Right cardiac atrium (tissue), 5 donors: ENCODE results near the gene PIK3AP1. TPM values are rescaled to one million over a fixed set of nuclear protein-coding genes. Genes with fewer than 3 reads are reported as not detected.
A peak's percentile ranks its signal among the peaks of the same experiment; 100 is the strongest.

Experiments used
- ATAC-seq, 2 donors: fragments of 200-7000 bp; cut with Tn5 transposase; one replicate each; pipeline versions ENCODE4 v1.8.0 to v1.9.1; 2020; ENCODE audit warnings: moderate library complexity in 2 of 2, mild to moderate bottlenecking in 1 of 2
- DNase-seq, 3 donors: peaks; one replicate each; pipeline ENCODE4 v3.0.0-alpha.2; 2020
- H3K27ac ChIP-seq: one replicate; pipeline ENCODE4 v1.5.1; 2013; ENCODE audit warnings: mild to moderate bottlenecking, low read length, control low read depth, moderate library complexity
- H3K27me3 ChIP-seq: one replicate; pipeline ENCODE4 v1.6.1; 2013; ENCODE audit not compliant: control insufficient read depth, insufficient read depth
- H3K4me1 ChIP-seq: one replicate; pipeline ENCODE4 v1.6.1; 2013; ENCODE audit warnings: low read length; ENCODE audit not compliant: control insufficient read depth, insufficient read depth
- H3K4me3 ChIP-seq: one replicate; pipeline ENCODE4 v1.5.1; 2013; ENCODE audit warnings: low read length, control low read depth
- H3K9me3 ChIP-seq: one replicate; pipeline ENCODE4 v1.6.1; 2013; ENCODE audit warnings: low read length; ENCODE audit not compliant: control insufficient read depth
- WGBS: extraction: QIAGEN DNeasy Blood & Tissue Kit; methylation state at CpG from one replicate; pipeline ENCODE4 v1.1.7; 2013; 5-methylcytosine and 5-hydroxymethylcytosine counted together
- intact Hi-C, 4 donors: fragments of 100-400 bp; cut with DNase I; formaldehyde crosslinking; loops; one replicate each; pipeline versions ENCODE4 v1.11.0 to v1.14.0; 2022 to 2023
- polyA plus RNA-seq: library from polyadenylated mRNA; stranded (reverse); fragments of 200-250 nt; gene quantifications from one replicate; pipeline ENCODE4 v1.2.3, GENCODE V29; 2013
- total RNA-seq, 4 donors: library from RNA; stranded (reverse); fragmentation: NEBNext Ultra II Directional; extraction: Animal tissue kit (Norgen Biotek cat#: 25700); gene quantifications; one replicate each; pipeline ENCODE4 v1.2.1, GENCODE V29; 2021
- donor health status: healthy with polysubstance abuse.
- donor health status: DM: no; HTN: yes; CAD: no.
- donor health status: DM: no; HTN: no; CAD: no.
- donor health status: DM: no; HTN: yes; CAD: no; lungs with severe emphysema.
- donor health status: DM: yes; HTN: yes; CAD: no.

PIK3AP1 gene
- total and polyA plus RNA-seq, 5 donors, result 1.4 to 10.5 (median 4.9) TPM

GRCh38 chr10:96606946-96607345 lies 113.4 kb downstream of the PIK3AP1 start:
- Histone ChIP-seq H3K27ac (no peak overlapping the region), H3K9me3 (no peaks in the 10 kb centered on the region), H3K4me3 (no peak overlapping the region), H3K4me1 (no peaks in the 10 kb centered on the region), H3K27me3 (no peaks in the 10 kb centered on the region)
- no peak for DNase-seq
- intact Hi-C loops, result no loop called here
- ATAC-seq, result no peak
- 86% methylated on average over 1 of the region's 1 CpG for WGBS

- intact Hi-C loops, result no loop called here
- Histone ChIP-seq H3K4me1 (no peaks in the 10 kb centered on the region), H3K27me3 (no peaks in the 10 kb centered on the region), H3K4me3 (no peak overlapping the region), H3K27ac (no peak overlapping the region), H3K9me3 (no peaks in the 10 kb centered on the region)
- ATAC-seq (no peak), DNase-seq (no peak)
- WGBS, result 60% methylated on average over 4 of the region's 4 CpGs
These were observed 114.1 kb downstream of the PIK3AP1 start for GRCh38 chr10:96606216-96606615.

- Histone ChIP-seq H3K4me3 (no peak overlapping the region), H3K4me1 (no peaks in the 10 kb centered on the region), H3K9me3 (no peaks in the 10 kb centered on the region), H3K27me3 (no peaks in the 10 kb centered on the region), H3K27ac (no peak overlapping the region)
- intact Hi-C loops, result no loop called here
- DNase-seq, result no peak
- WGBS, result 76% methylated on average over 4 of the region's 4 CpGs
- ATAC-seq, result no peak
These were observed 120.0 kb downstream of the PIK3AP1 start for GRCh38 chr10:96600337-96600736.

- Histone ChIP-seq H3K27ac (no peak overlapping the region), H3K4me3 (no peak overlapping the region), H3K4me1 (no peaks in the 10 kb centered on the region), H3K9me3 (no peaks in the 10 kb centered on the region), H3K27me3 (no peaks in the 10 kb centered on the region)
- intact Hi-C loops, result no loop called here
- ATAC-seq, result no peak
- WGBS, result 67% methylated on average over 4 of the region's 4 CpGs
- no peak for DNase-seq
These were observed 121.5 kb downstream of the PIK3AP1 start for GRCh38 chr10:96598846-96599245.

GRCh38 chr10:96596422-96597407 lies 123.6 kb downstream of the PIK3AP1 start:
- H3K4me3 ChIP-seq, result no peak overlapping the region
- H3K4me1 ChIP-seq, result no peaks in the 10 kb centered on the region
- no peaks in the 10 kb centered on the region for H3K27me3 ChIP-seq
- no peak for ATAC-seq
- H3K9me3 ChIP-seq, result no peaks in the 10 kb centered on the region
- no peak for DNase-seq
- H3K27ac ChIP-seq, result no peak overlapping the region
- 54% methylated on average over 1 of the region's 1 CpG for WGBS
- intact Hi-C loops, result no loop called here

- ATAC-seq (no peak), DNase-seq (no peak)
- intact Hi-C loops, result no loop called here
- Histone ChIP-seq H3K9me3 (no peaks in the 10 kb centered on the region), H3K4me1 (no peaks in the 10 kb centered on the region), H3K27ac (no peak overlapping the region), H3K27me3 (no peaks in the 10 kb centered on the region), H3K4me3 (no peak overlapping the region)
- 96% methylated on average over 4 of the region's 4 CpGs for WGBS
These were observed 124.6 kb downstream of the PIK3AP1 start for GRCh38 chr10:96595741-96596140.

- Histone ChIP-seq H3K27ac (no peak overlapping the region), H3K4me1 (peaks cover 2% of the 10 kb centered on the region), H3K9me3 (no peaks in the 10 kb centered on the region), H3K4me3 (no peak overlapping the region), H3K27me3 (no peaks in the 10 kb centered on the region)
- ATAC-seq (no peak), DNase-seq (no peak)
- WGBS, result 92% methylated on average over 1 of the region's 1 CpG
- intact Hi-C loops, result no loop called here
These were observed 128.4 kb downstream of the PIK3AP1 start for GRCh38 chr10:96591946-96592345.

GRCh38 chr10:96588616-96589419 lies 131.5 kb downstream of the PIK3AP1 start:
- Histone ChIP-seq H3K9me3 (no peaks in the 10 kb centered on the region), H3K4me3 (no peak overlapping the region), H3K27ac (no peak overlapping the region), H3K4me1 (peaks cover 2% of the 10 kb centered on the region), H3K27me3 (no peaks in the 10 kb centered on the region)
- ATAC-seq, result no peak
- no peak for DNase-seq
- intact Hi-C loops, result no loop called here
- WGBS, result 61% methylated on average over 5 of the region's 5 CpGs

GRCh38 chr10:96588060-96588554 lies 132.2 kb downstream of the PIK3AP1 start:
- Histone ChIP-seq H3K4me3 (peak overlapping the region; percentile 94), H3K27me3 (no peaks in the 10 kb centered on the region), H3K9me3 (no peaks in the 10 kb centered on the region), H3K27ac (peak overlapping the region; percentile 100), H3K4me1 (peaks cover 2% of the 10 kb centered on the region)
- WGBS, result 56% methylated on average over 4 of the region's 4 CpGs
- no peak for ATAC-seq
- DNase-seq, result no peak
- intact Hi-C loops, result no loop called here

GRCh38 chr10:96587264-96588059 lies 132.9 kb downstream of the PIK3AP1 start:
- Histone ChIP-seq H3K9me3 (no peaks in the 10 kb centered on the region), H3K27me3 (no peaks in the 10 kb centered on the region), H3K4me3 (peak overlapping the region; percentile 94), H3K27ac (peak overlapping the region; percentile 100), H3K4me1 (peaks cover 2% of the 10 kb centered on the region)
- DNase-seq, result peak in 1 of 3 donors; percentile 83
- 3% methylated on average over 25 of the region's 25 CpGs for WGBS
- intact Hi-C loops, result no loop called here
- ATAC-seq, result peak in 1 of 2 donors; percentile 12
